Upper lobe of left lung (tissue), 6 donors: ENCODE measurements around the gene C12orf56. TPM values are rescaled to one million over a fixed set of nuclear protein-coding genes. Genes with fewer than 3 reads are reported as not detected.
A peak's percentile ranks its signal among the peaks of the same experiment; 100 is the strongest.

Experiments
- ATAC-seq, 2 donors: fragments of 200-7000 bp; cut with Tn5 transposase; one replicate each; pipeline ENCODE4 v1.9.1; 2022; ENCODE audit warnings: mild to moderate bottlenecking in 2 of 2, moderate library complexity in 2 of 2; ENCODE audit not compliant: low FRiP score in 2 of 2
- DNase-seq, 2 donors: peaks; one replicate each; pipeline ENCODE4 v3.0.0-alpha.2; 2019 to 2020
- H3K27ac ChIP-seq, 4 donors: fragments of 200-600 bp; sonication (generic); one replicate each; pipeline ENCODE4 v1.5.1; 2016 to 2019
- H3K27me3 ChIP-seq, 4 donors: fragments of 200-600 bp; sonication (generic); one replicate each; pipeline ENCODE4 v1.5.1; 2017 to 2019
- H3K36me3 ChIP-seq, 4 donors: fragments of 200-600 bp; sonication (generic); one replicate each; pipeline ENCODE4 v1.5.1; 2016 to 2019
- H3K4me1 ChIP-seq, 4 donors: fragments of 200-600 bp; sonication (generic); one replicate each; pipeline ENCODE4 v1.5.1; 2018 to 2019
- H3K4me3 ChIP-seq, 4 donors: fragments of 200-600 bp; sonication (generic); one replicate each; pipeline ENCODE4 v1.5.1; 2017 to 2019; ENCODE audit warnings: mild to moderate bottlenecking in 2 of 4, moderate library complexity in 1 of 4
- H3K9me3 ChIP-seq, 4 donors: fragments of 200-600 bp; sonication (generic); one replicate each; pipeline ENCODE4 v1.5.1; 2018 to 2019
- CTCF ChIP-seq, 6 experiments: fragments of 450-650 bp in 4 of 6; fragments of 200-600 bp in 2 of 6; sonication (generic) in 2 of 6; IDR thresholded peaks; one replicate each; pipeline ENCODE4 v1.5.1; 2016 to 2019; ENCODE audit warnings: antibody characterized with exemption in 6 of 6
- EP300 ChIP-seq, 4 donors: sonication (generic); formaldehyde crosslinking; IDR thresholded peaks; one replicate each; pipeline ENCODE4 v1.5.1; 2017; ENCODE audit warnings: antibody characterized with exemption in 4 of 4, control low read depth in 2 of 4
- POLR2A ChIP-seq, 4 donors: fragments of 450-650 bp; IDR thresholded peaks; one replicate each; pipeline ENCODE4 v1.5.1; 2016 to 2017; ENCODE audit warnings: antibody characterized with exemption in 4 of 4, mild to moderate bottlenecking in 2 of 4
- POLR2AphosphoS5 ChIP-seq, 2 donors: sonication (generic); formaldehyde crosslinking; IDR thresholded peaks; one replicate each; pipeline ENCODE4 v1.5.1; 2017; ENCODE audit warnings: antibody characterized with exemption in 2 of 2
- WGBS, 2 donors: methylation state at CpG; one replicate each; pipeline ENCODE4 v1.1.5; 2017 to 2018; 5-methylcytosine and 5-hydroxymethylcytosine counted together
- total RNA-seq, 6 donors: library from RNA; depleted of rRNA in 4 of 6; stranded (reverse); fragments of >200 nt in 4 of 6; gene quantifications; one replicate each; pipeline versions ENCODE4 v1.1.0 to v1.2.1, GENCODE V29; 2016 to 2021
- donor health status: DM: no; HTN: no; CAD: no; lungs with moderate emphysema.
- donor health status: DM: no; HTN: yes; CAD: no; lungs with severe emphysema.

The C12orf56 gene
- total RNA-seq, 6 donors from 2014 or later, result not detected

GRCh38 chr12:64286521-64286920, 104.0 kb downstream of the C12orf56 start:
- Histone ChIP-seq H3K27me3 (no peaks in the 10 kb centered on the region), H3K27ac (no peak overlapping the region), H3K4me1 (no peaks in the 10 kb centered on the region), H3K9me3 (no peaks in the 10 kb centered on the region), H3K36me3 (no peaks in the 10 kb centered on the region), H3K4me3 (no peak overlapping the region)
- TF ChIP-seq POLR2A (IDR thresholded peaks at IDR 0.05), result no peak
- TF ChIP-seq CTCF (IDR thresholded peaks at IDR 0.05), result no peak
- no peak for TF ChIP-seq POLR2AphosphoS5 (IDR thresholded peaks at IDR 0.05)
- no peak for TF ChIP-seq EP300 (IDR thresholded peaks at IDR 0.05)
- ATAC-seq (no peak), DNase-seq (no peak)
- WGBS, 2 donors, result 59 to 71% methylated on average over 4 of the region's 4 CpGs

- ATAC-seq, result no peak
- H3K27me3 ChIP-seq, result no peaks in the 10 kb centered on the region
- no peaks in the 10 kb centered on the region for H3K36me3 ChIP-seq
- TF ChIP-seq CTCF (IDR thresholded peaks at IDR 0.05) (no peak), POLR2AphosphoS5 (IDR thresholded peaks at IDR 0.05) (no peak), POLR2A (IDR thresholded peaks at IDR 0.05) (no peak), EP300 (IDR thresholded peaks at IDR 0.05) (no peak)
- H3K4me3 ChIP-seq, result no peak overlapping the region
- no peaks in the 10 kb centered on the region for H3K4me1 ChIP-seq
- H3K9me3 ChIP-seq, result no peaks in the 10 kb centered on the region
- 89 to 94% methylated on average over 4 of the region's 4 CpGs for WGBS, 2 donors
- H3K27ac ChIP-seq, result no peak overlapping the region
- DNase-seq, result no peak
Measured at GRCh38 chr12:64284256-64284655, 106.3 kb downstream of the C12orf56 start.

- no peak overlapping the region for H3K4me3 ChIP-seq
- no peak for DNase-seq
- 93 to 94% methylated on average over 4 of the region's 4 CpGs for WGBS, 2 donors
- no peaks in the 10 kb centered on the region for H3K9me3 ChIP-seq
- H3K36me3 ChIP-seq, result no peaks in the 10 kb centered on the region
- no peaks in the 10 kb centered on the region for H3K27me3 ChIP-seq
- no peak overlapping the region for H3K27ac ChIP-seq
- ATAC-seq, result no peak
- no peak for TF ChIP-seq POLR2A (IDR thresholded peaks at IDR 0.05)
- TF ChIP-seq POLR2AphosphoS5 (IDR thresholded peaks at IDR 0.05), result no peak
- no peak for TF ChIP-seq EP300 (IDR thresholded peaks at IDR 0.05)
- TF ChIP-seq CTCF (IDR thresholded peaks at IDR 0.05), result no peak
- H3K4me1 ChIP-seq, result no peaks in the 10 kb centered on the region
Measured at GRCh38 chr12:64278421-64278820, 112.1 kb downstream of the C12orf56 start.

- no peak overlapping the region for H3K4me3 ChIP-seq
- H3K4me1 ChIP-seq, result no peaks in the 10 kb centered on the region
- no peak overlapping the region for H3K27ac ChIP-seq
- TF ChIP-seq POLR2AphosphoS5 (IDR thresholded peaks at IDR 0.05) (no peak), CTCF (IDR thresholded peaks at IDR 0.05) (peak in 4 of 6 experiments; percentile 12 to 28 (median 18)), EP300 (IDR thresholded peaks at IDR 0.05) (no peak)
- no peaks in the 10 kb centered on the region for H3K27me3 ChIP-seq
- WGBS, 2 donors, result 63 to 68% methylated on average over 11 of the region's 11 CpGs
- H3K36me3 ChIP-seq, result no peaks in the 10 kb centered on the region
- DNase-seq, result no peak
- H3K9me3 ChIP-seq, result no peaks in the 10 kb centered on the region
- ATAC-seq, result peak in 1 of 2 donors; percentile 43
Measured at GRCh38 chr12:64273527-64274403, 116.8 kb downstream of the C12orf56 start.

GRCh38 chr12:64270411-64270810, 120.1 kb downstream of the C12orf56 start:
- 82 to 95% methylated on average over 1 of the region's 1 CpG for WGBS, 2 donors
- DNase-seq, result no peak

More at GRCh38 chr12:64270411-64270810, 120.1 kb downstream of the C12orf56 start:
- H3K4me3 ChIP-seq, result no peak overlapping the region
- H3K27me3 ChIP-seq, result no peaks in the 10 kb centered on the region
- H3K4me1 ChIP-seq, result no peaks in the 10 kb centered on the region
- H3K27ac ChIP-seq, result no peak overlapping the region
- no peaks in the 10 kb centered on the region for H3K36me3 ChIP-seq
- H3K9me3 ChIP-seq, result no peaks in the 10 kb centered on the region
- no peak for ATAC-seq
- TF ChIP-seq POLR2A (IDR thresholded peaks at IDR 0.05) (no peak), POLR2AphosphoS5 (IDR thresholded peaks at IDR 0.05) (no peak), EP300 (IDR thresholded peaks at IDR 0.05) (no peak), CTCF (IDR thresholded peaks at IDR 0.05) (no peak)
